SU-DHL-6 (cell line): ENCODE data around the gene MBD5.
A peak's percentile ranks its signal among the peaks of the same experiment; 100 is the strongest.

Source experiments
- H2AFZ ChIP-seq: fragments of 200-600 bp; sonication (generic); 2 replicates; pipeline ENCODE4 v1.6.1; 2014; ENCODE audit warnings: low read depth, mild to moderate bottlenecking, moderate library complexity, mixed read lengths, antibody characterized with exemption, low read length; ENCODE audit not compliant: severe bottlenecking
- H3F3A ChIP-seq: fragments of 200-600 bp; shearing (Covaris generic); 2 replicates; pipeline ENCODE4 v1.6.0; 2016; ENCODE audit warnings: antibody characterized with exemption, mild to moderate bottlenecking; ENCODE audit not compliant: insufficient read depth
- H3K27ac ChIP-seq: fragments of 200-600 bp; sonication (generic); 2 replicates; pipeline ENCODE4 v1.5.1; 2016; ENCODE audit warnings: low read depth, mild to moderate bottlenecking, low read length, moderate library complexity, mixed read lengths
- H3K27me3 ChIP-seq: fragments of 200-600 bp; sonication (generic), shearing (Covaris generic); 2 replicates; pipeline ENCODE4 v1.6.0; 2014; ENCODE audit warnings: mild to moderate bottlenecking, low read length
- H3K36me3 ChIP-seq: fragments of 200-600 bp; sonication (generic); 2 replicates; pipeline ENCODE4 v1.6.1; 2014; ENCODE audit warnings: mild to moderate bottlenecking, low read length, mixed read lengths
- H3K4me2 ChIP-seq: fragments of 300-600, 200-600 bp; shearing (Covaris generic), sonication (generic); 2 replicates; pipeline ENCODE4 v1.6.0; 2014; ENCODE audit warnings: low read length, low read depth, mild to moderate bottlenecking; ENCODE audit not compliant: poor library complexity, severe bottlenecking
- H3K4me3 ChIP-seq: fragments of 200-600 bp; sonication (generic); 2 replicates; pipeline ENCODE4 v1.5.1; 2014; ENCODE audit warnings: antibody characterized with exemption, low read length, mild to moderate bottlenecking, mixed read lengths; ENCODE audit not compliant: insufficient read depth, poor library complexity, severe bottlenecking
- H3K79me2 ChIP-seq: fragments of 200-600 bp; sonication (generic); 2 replicates; pipeline ENCODE4 v1.6.1; 2014; ENCODE audit warnings: mild to moderate bottlenecking, low read length, moderate library complexity; ENCODE audit not compliant: insufficient read depth
- H3K9ac ChIP-seq: fragments of 200-600 bp; sonication (generic); 2 replicates; pipeline ENCODE4 v1.7.0; 2014; ENCODE audit warnings: mild to moderate bottlenecking, low read length
- H3K9me2 ChIP-seq: fragments of 200-600 bp; sonication (generic); replicated peaks from 2 replicates; pipeline ENCODE4 v1.6.1; 2014; ENCODE audit warnings: low read length; ENCODE audit not compliant: insufficient read depth
- H3K9me3 ChIP-seq: fragments of 200-600 bp; sonication (generic); 2 replicates; pipeline ENCODE4 v1.6.1; 2014; ENCODE audit warnings: low read length, mixed read lengths; ENCODE audit not compliant: insufficient read depth
- H4K20me1 ChIP-seq: fragments of 200-600 bp; sonication (generic); 2 replicates; pipeline ENCODE4 v1.6.1; 2014; ENCODE audit warnings: low read depth, mild to moderate bottlenecking, antibody characterized with exemption, low read length, moderate library complexity, mixed read lengths
- EZH2phosphoT487 ChIP-seq: fragments of 200-600 bp; sonication (generic), shearing (Covaris generic); conservative IDR thresholded peaks from 2 replicates; pipeline ENCODE4 v1.6.1; 2018; ENCODE audit warnings: mild to moderate bottlenecking, antibody characterized with exemption, low read length, moderate library complexity, mixed read lengths
- TF ChIP-seq, protein P1 (sequence below): fragments of 200-600 bp; sonication (generic); IDR thresholded peaks from one replicate; pipeline ENCODE4 v1.5.1; 2017; ENCODE audit warnings: antibody characterized with exemption, mild to moderate bottlenecking, low read length, moderate library complexity; ENCODE audit not compliant: insufficient read depth, poor library complexity, severe bottlenecking

MBD5 gene

DNA sequence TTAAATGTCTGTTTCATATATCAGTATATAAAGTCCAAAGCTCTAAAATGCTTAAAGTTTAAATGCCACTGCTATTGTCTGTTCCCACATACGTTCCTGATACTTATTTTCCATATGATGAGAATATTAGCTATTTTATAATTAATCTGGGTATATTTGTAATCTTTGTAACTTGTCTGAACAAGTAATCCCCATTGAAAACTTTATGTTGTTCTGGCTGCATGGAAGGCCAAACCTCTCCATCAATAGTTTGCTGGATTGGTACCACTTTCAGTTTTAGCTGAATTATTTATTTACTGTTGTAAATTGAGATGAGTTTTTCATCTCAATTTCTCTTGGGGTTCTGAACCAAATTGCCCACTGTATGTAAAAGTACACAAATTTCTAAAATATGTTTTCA is 1.5 kb downstream of the MBD5 start:
- Histone ChIP-seq H2AFZ (no peak overlapping the region), H3K4me3 (peak overlapping the region; percentile 89), H3K9ac (peak overlapping the region; percentile 76), H3K27me3 (no peaks in the 10 kb centered on the region), H3K9me2 (no peaks in the 10 kb centered on the region), H3K4me2 (peak overlapping the region; percentile 99), H3K27ac (no peak overlapping the region), H3K36me3 (no peaks in the 10 kb centered on the region; the same call in 1 of the 2 replicates), H3F3A (no peaks in the 10 kb centered on the region), H3K9me3 (no peaks in the 10 kb centered on the region), H4K20me1 (no peaks in the 10 kb centered on the region), H3K79me2 (peaks cover 86% of the 10 kb centered on the region)
- TF ChIP-seq, protein P1, sequence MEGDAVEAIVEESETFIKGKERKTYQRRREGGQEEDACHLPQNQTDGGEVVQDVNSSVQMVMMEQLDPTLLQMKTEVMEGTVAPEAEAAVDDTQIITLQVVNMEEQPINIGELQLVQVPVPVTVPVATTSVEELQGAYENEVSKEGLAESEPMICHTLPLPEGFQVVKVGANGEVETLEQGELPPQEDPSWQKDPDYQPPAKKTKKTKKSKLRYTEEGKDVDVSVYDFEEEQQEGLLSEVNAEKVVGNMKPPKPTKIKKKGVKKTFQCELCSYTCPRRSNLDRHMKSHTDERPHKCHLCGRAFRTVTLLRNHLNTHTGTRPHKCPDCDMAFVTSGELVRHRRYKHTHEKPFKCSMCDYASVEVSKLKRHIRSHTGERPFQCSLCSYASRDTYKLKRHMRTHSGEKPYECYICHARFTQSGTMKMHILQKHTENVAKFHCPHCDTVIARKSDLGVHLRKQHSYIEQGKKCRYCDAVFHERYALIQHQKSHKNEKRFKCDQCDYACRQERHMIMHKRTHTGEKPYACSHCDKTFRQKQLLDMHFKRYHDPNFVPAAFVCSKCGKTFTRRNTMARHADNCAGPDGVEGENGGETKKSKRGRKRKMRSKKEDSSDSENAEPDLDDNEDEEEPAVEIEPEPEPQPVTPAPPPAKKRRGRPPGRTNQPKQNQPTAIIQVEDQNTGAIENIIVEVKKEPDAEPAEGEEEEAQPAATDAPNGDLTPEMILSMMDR, result no peak
- no peak for TF ChIP-seq EZH2phosphoT487

DNA sequence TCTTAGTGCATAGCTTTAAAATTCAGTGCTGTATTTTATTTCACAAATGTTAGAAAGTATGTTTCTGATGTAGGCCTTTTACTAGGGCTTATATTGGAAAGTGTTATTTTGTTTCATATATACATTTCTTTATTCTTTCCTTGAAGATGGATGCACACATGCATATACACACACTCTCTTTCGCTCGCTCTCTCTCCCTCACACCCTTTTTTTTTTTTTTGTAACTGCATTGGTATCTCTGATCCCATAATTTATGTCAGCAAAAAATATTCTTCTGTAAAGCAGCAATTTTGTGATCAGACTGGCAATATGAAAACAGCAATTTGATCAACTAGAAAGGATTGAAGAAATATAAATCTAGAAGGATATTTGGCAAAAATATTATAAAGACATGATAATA is 2.0 kb downstream of the MBD5 start:
- Histone ChIP-seq H3K4me2 (peak overlapping the region; percentile 99), H3K4me3 (peak overlapping the region; percentile 89), H3K9ac (peak overlapping the region; percentile 76)

DNA sequence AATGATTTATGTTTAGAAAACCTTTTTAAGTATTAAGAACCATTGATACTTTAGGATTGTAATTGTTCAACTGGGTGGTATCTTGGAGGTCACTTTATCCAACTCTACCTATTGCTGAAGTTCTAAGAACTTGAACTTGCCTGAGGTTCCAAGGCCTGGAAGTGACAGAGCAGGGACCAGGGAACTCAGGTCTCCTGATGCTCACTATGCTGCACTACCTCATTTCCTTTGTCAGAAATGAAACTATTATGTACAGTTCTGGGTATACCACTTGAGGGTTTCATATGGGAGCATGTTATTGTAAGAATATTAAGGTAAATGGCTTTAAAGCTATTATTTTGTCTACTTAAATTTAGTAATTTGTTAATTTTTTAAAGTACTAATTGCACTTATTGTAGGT is 3.0 kb downstream of the MBD5 start:
- no peaks in the 10 kb centered on the region for H3F3A ChIP-seq
- no peak overlapping the region for H2AFZ ChIP-seq
- no peaks in the 10 kb centered on the region for H4K20me1 ChIP-seq
- H3K27ac ChIP-seq, result no peak overlapping the region; the same call in 1 of the 2 replicates
- peak overlapping the region; percentile 99 for H3K4me2 ChIP-seq
- H3K9me2 ChIP-seq, result no peaks in the 10 kb centered on the region
- no peaks in the 10 kb centered on the region; the same call in 1 of the 2 replicates for H3K36me3 ChIP-seq
- H3K9ac ChIP-seq, result no peak overlapping the region; the same call in 1 of the 2 replicates
- peaks cover 80% of the 10 kb centered on the region for H3K79me2 ChIP-seq
- no peaks in the 10 kb centered on the region for H3K9me3 ChIP-seq
- H3K4me3 ChIP-seq, result no peak overlapping the region
- TF ChIP-seq, protein P1, result no peak
- TF ChIP-seq EZH2phosphoT487, result no peak
- no peaks in the 10 kb centered on the region for H3K27me3 ChIP-seq

More for the DNA sequence above, 2.0 kb downstream of the MBD5 start:
- no peaks in the 10 kb centered on the region for H3F3A ChIP-seq
- no peaks in the 10 kb centered on the region for H4K20me1 ChIP-seq
- H3K79me2 ChIP-seq, result peaks cover 86% of the 10 kb centered on the region
- no peaks in the 10 kb centered on the region for H3K9me2 ChIP-seq
- H3K27ac ChIP-seq, result no peak overlapping the region; the same call in 1 of the 2 replicates
- TF ChIP-seq EZH2phosphoT487, result no peak
- TF ChIP-seq, protein P1, result no peak
- H3K36me3 ChIP-seq, result no peaks in the 10 kb centered on the region; the same call in 1 of the 2 replicates
- no peaks in the 10 kb centered on the region for H3K9me3 ChIP-seq
- H2AFZ ChIP-seq, result no peak overlapping the region
- H3K27me3 ChIP-seq, result no peaks in the 10 kb centered on the region
